ENCODE data around the gene OPALIN.
A peak's percentile ranks its signal among the peaks of the same experiment; 100 is the strongest.

The OPALIN gene

GRCh38 chr10:96358851-96359540 is at the start of gene OPALIN:
Gene OPALIN, minus strand, starts transcription at chr10:96359002. Its CDS starts 106 bp downstream, at chr10:96358896.
- DNase-seq = peak; percentile 60

- no peak for DNase-seq
Observed at GRCh38 chr10:96408201-96408600, 49.4 kb upstream of the OPALIN start.

GRCh38 chr10:96407560-96408069 is 48.8 kb upstream of the OPALIN start:
- no peak for DNase-seq

GRCh38 chr10:96406091-96406490 is 47.3 kb upstream of the OPALIN start:
- no peak for DNase-seq

GRCh38 chr10:96402417-96403305 is 43.9 kb upstream of the OPALIN start:
- no peak for DNase-seq

- DNase-seq = peak; percentile 57
Observed at GRCh38 chr10:96401036-96401435, 42.2 kb upstream of the OPALIN start.

GRCh38 chr10:96400465-96400864 is 41.7 kb upstream of the OPALIN start:
- DNase-seq = peak; percentile 69

GRCh38 chr10:96397902-96398301 is 39.1 kb upstream of the OPALIN start:
- no peak for DNase-seq

- peak; percentile 85 for DNase-seq
Observed at GRCh38 chr10:96395931-96396877, 37.4 kb upstream of the OPALIN start.

- peak; percentile 84 for DNase-seq
Observed at GRCh38 chr10:96390460-96390864, 31.7 kb upstream of the OPALIN start.

GRCh38 chr10:96389785-96390184 is 31.0 kb upstream of the OPALIN start:
- DNase-seq = no peak

GRCh38 chr10:96387601-96388000 is 28.8 kb upstream of the OPALIN start:
- no peak for DNase-seq

- DNase-seq = no peak
Observed at GRCh38 chr10:96387161-96387560, 28.4 kb upstream of the OPALIN start.

- DNase-seq = no peak
Observed at GRCh38 chr10:96384506-96384905, 25.7 kb upstream of the OPALIN start.

- DNase-seq = no peak
Observed at GRCh38 chr10:96380821-96381220, 22.0 kb upstream of the OPALIN start.

GRCh38 chr10:96379758-96380157 is 21.0 kb upstream of the OPALIN start:
- DNase-seq = no peak

- DNase-seq = no peak
Observed at GRCh38 chr10:96378741-96379140, 19.9 kb upstream of the OPALIN start.

GRCh38 chr10:96377816-96378294 is 19.1 kb upstream of the OPALIN start:
- no peak for DNase-seq

GRCh38 chr10:96376483-96376882 is 17.7 kb upstream of the OPALIN start:
- no peak for DNase-seq

- peak; percentile 91 for DNase-seq
Observed at GRCh38 chr10:96374985-96375830, 16.4 kb upstream of the OPALIN start.

- no peak for DNase-seq
Observed at GRCh38 chr10:96374639-96374984, 15.8 kb upstream of the OPALIN start.

- DNase-seq = no peak
Observed at GRCh38 chr10:96374004-96374403, 15.2 kb upstream of the OPALIN start.
